HG03521 (cell line): ENCODE results near the gene MEGF11.

ENCODE experiments used
- ATAC-seq: cut with Tn5 transposase; IDR thresholded peaks from one replicate; pipeline ENCODE4 v1.9.1; 2021; ENCODE audit warnings: mild to moderate bottlenecking, moderate library complexity; ENCODE audit not compliant: unreplicated experiment

The MEGF11 gene

DNA sequence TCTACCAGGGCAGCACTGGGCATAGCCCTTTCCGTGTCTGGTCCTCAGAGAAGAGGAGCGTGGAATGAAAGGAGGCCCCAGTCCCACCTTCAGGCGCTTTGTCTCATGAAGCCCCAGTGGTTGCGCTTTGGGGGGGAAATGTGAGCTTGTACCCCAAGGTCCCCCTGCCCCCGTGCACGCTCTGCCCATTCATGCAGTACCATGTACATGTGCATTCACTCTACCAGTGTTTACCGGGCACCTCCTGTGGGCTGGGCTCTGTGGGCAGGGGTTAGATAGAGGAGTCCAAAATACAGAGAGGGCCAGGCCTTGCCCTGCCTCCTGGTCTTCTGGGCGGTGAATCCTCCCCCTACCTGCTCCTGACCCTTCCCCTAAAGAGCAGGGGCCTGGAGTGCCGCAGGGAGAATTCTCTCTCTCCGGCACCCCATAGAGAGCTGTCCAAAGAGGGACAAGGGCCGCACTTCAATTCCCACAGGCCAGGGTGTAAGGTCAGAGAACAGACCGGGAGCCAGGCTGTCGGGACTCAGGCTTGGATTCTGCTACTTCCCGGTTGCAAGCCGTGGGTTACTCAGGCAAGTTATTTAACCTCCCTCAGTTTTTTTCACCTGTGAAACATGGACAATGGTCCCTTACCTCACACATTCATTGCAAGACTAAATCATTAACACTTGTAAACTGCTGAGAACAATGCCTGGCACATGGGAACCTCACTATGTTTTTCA lies 153.4 kb downstream of the MEGF11 start:
- ATAC-seq: no peak

DNA sequence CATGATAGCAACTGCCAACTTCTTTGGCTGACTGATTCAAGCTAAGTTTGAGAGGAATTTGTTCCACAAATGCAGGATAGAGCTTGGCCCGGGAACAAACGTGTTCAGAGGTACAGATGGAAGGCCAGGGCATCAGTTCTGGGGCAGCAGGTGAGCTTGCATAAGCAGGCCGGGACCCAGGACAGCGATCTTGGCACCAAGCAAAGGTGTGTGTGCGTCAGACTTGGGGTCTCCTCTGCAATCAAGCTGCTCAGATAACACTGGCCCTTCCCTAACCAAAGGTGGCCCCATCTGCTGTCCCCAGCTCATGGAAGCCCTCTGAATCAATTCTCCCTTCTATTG lies 155.6 kb downstream of the MEGF11 start:
- ATAC-seq: no peak

DNA sequence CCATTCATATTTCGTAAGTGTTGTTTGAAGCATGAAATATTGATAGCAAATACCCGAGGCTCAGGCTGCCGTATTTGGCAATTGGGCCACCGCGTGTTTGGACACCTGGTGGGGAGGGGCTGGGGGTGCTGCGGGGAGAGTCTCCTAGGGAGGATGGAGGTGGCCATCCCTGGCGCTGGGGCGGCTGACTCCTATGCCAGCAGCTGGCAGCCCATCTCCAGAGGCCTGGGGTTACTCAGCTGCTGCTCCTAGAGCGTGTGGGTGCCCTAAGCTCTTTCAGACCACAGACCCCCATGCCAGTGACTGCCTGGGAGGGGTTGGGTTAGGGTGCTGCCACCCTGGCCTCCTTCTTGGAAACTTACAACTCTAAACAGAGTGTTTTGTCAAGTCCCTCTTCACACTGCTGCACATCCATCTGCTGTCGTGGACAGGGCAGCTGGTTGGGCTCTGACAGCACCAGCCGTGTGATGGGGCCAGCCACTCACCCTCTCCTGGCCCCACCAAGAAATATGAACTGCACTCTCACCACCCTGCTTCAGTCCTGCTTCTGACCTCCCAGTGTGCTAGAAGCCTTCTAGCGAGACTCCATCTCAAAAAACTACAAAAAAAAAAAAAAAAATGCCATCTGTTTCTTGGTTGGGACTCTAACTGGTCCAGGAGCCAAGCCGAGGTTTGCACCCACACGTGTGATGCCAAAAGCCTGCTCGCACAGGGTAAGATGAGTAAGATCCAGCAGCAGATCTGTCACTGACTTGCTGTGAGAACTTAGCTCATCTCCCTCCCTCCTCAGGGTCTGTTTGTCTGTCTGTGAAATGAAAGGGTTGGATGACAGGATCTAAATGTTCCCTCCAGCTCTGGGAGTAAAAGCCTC lies 156.2 kb downstream of the MEGF11 start:
- ATAC-seq: no peak

DNA sequence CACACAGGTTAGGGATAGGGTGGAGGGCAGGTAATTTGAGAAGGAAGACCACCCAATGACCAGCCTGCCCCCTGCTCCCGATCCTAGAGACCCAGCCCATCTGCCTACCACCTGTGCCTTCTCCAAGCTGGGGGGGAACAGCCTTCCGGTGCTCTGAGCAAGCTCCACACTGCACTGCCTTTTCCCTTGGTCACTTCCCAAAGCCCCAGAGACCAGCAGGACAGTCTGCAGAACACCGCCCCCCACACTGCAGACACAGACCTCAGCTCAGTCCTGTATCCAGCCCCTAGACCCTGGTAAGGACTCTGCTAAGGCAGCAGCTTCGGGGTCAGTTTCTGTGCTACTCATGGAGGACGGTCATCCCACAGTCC lies 156.9 kb downstream of the MEGF11 start:
- no peak for ATAC-seq

DNA sequence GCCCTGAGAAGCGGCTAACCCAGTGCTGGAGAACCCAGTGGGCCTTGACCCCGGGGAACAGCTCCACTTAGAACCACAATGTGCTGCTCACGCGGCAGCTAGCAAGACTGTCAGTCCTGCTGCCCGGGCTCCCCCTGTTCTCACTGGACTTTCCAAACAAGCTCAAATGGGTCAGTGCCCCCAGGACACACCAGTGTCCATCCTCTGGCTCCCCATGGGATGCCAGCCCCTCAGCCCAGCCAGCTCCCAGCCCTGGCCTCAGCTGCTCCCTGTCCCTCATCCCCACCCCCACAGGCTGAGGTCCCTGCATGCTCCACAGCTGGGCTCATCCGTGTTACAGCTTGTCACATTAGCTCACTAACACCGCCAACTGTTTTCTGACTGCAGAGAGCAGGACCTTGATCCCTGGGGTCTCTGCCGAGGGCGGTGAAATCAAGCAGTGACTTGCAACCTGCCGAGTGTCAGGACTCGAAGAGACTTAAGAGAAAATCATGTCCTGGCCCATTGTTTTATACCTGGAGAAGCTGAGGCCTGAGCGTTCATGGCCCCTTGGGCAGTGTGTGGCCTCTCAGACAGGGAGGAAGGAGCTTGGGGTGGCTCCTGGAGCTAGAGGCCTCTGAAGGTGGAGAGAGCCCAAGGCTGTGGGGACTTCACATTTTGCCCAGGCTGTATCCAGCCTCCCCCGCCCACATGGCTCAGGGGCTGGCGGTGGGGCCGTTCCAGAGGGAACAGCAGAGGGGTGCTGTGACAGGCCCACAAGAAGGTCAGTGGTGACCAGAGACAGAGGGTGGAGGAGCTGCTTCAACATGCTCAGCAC lies 157.5 kb downstream of the MEGF11 start:
- ATAC-seq: no peak

DNA sequence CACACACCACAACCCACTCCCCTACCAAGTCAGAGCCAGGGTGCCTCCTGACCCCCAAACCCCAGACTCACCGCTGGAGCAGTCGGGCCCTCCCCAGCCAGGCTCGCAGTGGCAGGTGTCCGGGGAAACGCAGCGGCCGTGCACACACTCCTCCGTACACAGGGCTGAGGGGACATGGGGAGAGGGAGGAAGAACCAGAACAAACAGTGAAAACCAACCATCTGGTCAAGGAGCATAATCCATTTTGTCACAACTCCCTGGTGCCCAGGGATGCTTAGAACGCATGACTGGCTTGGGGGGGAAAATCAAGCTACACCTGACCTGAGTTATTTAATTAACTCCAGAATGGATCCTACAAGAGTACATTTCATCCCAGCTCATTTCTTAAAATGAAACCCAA lies 159.2 kb downstream of the MEGF11 start:
- ATAC-seq: no peak

DNA sequence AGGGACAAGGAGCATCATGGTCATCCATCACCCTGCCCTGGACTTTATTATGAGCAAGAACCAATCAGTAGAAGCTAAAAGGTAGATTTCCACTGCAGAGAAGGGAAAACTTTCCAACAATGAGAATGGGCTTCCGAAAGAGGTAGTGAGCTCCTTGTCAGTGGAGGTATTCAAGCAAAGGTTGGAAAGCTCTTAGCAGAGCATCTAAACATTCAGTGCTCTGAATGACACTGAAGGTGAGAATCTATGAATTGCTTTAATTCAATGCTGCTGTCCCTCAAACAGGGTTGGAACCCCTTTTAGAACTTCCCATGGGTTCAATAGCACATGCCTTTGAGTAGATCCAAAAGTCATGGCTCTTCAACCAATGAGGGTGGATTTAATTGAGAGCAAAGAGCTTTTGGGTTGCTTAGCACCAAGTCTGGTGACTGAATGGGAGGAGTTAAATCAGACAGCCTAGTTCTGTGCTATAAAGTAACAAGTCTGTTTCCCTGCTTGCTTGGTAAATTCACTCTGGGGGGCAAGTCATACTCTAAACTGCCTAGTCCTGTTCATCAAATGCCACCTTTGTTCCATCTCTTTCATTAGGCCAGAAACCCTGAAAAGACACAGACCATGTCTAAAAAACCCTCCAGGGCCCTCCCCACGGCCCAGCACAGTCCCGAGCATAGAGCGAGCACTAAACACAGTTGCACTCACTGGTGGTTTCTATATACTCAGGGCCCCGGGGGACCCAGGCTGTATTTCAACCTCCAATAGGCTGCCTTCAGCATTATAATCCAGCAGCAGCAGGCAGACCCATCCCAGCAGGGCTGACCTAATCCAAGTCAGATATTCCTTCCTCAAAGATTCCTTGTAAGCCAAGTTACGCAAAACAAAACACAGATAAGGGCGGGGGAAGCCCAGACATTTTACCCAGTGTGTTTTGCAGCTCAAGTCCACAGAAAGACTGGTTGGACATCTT lies 161.2 kb downstream of the MEGF11 start:
- ATAC-seq: no peak

DNA sequence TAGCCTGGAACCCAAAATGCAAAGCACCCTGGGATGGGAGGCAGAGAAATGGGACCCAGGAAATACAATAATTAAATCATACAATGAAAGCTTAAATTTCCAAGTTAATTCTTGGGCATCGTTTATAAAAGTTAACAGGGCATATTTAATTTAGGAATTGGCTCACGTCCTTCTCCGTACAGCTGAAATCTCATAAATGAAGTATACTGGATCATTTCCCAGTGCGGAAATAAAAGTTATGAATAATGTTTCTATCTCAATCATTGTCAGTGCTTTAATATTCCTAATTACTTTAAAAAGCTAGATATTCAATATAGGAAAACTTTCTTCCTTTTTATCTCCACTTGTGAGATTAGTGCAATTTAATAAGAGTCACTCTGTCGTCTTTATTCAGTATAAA lies 164.0 kb downstream of the MEGF11 start:
- no peak for ATAC-seq

DNA sequence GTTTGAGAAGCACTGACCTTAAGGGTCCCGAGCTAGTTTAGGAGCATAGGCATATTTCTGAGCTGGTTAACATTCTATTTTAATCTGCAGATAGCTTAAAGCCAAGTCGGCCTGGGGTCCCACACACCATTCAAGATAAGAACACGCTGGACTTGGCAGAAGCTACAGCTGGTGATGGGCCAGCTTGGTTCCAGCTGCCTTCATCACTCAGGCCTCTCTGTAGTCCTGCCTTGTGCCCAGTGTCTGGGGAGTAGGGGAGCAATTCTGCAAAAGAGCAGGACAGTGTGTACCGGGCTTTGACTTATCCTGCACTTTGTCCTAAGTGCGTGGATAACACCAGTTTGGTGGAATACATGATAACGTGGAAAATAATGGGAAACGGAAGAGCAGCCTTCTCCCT lies 164.5 kb downstream of the MEGF11 start:
- ATAC-seq: no peak

DNA sequence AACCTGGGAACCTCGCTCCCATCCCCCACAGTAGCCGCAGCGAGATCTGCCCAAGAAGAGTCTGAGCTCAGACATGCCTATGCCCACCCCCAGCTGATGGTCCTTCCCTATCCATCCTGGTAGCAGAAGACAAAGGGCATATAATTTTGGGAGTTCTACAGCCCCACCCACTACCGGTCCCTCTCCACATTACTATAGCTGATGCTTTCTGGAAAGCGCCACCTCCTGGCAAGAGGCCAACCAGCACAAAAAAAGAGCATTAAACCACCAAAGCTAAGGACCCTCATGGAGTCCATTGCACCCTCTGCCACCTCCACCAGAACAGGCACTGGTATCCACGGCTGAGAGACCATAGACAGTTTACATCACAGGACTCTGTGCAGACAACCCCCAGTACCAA lies 168.4 kb downstream of the MEGF11 start:
- no peak for ATAC-seq

DNA sequence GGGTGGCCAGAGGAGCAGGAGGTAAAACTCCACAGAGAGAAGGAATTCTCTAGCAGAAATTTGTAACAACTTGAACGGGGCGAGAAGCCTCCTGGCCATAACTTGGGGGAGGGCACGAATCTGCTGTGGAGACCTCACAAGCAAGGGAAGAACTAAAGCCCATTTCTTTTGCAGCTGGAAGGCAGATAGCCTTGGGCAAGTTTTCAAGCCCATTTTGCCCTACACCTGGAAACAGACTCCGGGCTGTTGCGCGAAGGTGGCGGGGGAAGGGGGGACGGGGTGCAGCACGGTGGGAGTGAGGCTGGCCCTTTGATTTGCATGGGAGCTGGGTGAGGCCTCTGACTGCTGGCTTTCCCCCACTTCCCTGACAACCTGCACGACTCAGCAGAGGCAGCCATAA lies 168.8 kb downstream of the MEGF11 start:
- no peak for ATAC-seq

DNA sequence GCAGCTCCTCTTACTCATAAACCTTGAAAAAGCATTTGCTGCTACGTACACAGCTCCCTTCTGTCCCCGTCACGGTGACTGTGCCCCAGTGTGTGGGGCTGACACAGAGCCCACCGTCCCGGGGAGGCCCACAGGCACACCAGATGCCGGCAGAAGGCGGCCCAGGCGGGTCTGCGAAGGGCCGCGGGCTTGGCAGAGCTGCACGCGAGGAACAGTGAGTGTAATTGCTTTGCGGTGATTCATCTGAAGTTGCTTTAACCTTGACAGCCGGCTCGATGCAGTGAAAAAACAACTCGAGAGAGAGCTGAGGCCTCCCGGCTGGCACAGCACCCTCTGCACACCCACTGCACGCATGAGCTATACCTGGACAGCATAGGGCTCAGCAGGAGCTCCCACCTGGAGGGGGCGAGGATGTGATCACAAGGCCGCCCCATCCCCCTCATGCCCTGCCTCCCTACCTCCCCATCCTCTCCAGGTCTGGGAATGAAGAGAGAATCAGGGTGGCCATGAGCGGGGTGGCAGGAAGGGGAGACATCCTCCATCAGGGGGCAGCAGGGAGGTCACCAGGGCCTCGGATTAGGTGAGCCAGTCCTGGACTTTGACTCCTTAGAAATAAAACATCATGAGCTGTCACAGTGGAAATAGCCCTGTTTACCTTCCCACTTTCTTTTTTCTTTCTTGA lies 172.7 kb downstream of the MEGF11 start:
- ATAC-seq: no peak

DNA sequence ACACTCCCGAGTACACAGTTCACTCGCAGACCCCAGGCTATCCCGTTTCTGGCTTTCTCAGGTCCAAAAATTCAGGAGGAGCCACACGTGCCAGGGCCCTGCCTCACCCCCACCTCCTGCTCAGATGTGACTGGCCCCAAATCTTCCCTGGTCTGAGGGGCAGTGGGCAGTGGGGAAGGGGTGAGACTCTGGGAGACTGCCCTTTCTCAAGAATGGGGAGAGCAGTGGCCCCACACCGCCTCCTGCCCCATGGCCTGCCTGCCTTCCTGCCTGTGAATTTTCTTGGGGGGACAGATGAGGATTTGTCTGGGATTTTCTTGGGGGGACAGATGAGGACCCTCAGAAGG lies 174.6 kb downstream of the MEGF11 start:
- no peak for ATAC-seq

DNA sequence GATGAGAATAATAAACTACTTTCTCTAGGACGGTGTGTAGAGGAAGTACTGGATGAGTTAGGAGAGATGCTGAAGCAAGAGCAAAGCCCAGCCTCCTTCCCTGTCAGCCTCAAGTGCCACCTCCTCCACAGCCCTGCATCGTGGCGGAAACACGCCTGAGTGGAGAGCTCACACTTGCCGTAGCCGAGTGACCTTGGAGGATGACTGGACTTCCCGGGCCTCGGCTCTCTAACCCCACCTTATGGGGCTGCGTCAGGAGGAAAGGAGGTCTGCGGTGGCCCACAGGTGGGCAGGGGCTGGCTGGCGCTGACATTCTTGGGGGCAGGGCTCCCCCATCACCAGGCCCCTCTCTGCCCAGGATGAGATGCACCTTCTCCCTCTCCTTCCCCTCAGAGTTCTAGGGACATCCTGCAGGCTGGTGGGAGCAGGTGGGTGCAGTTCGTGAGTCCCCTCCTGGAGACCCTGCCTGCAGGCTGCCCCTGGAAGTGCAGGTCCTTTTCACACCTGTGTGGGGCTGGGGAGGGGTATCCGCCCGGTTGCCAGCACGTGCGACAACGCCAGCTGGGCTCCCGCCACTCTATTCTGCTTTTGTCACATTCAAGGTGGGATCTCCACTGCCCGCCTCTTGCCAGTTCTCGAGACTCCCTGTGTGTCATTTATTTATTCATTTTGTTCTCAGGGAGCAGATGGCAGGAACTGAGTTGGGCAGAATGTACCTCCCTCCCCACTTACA lies 175.2 kb downstream of the MEGF11 start:
- no peak for ATAC-seq

DNA sequence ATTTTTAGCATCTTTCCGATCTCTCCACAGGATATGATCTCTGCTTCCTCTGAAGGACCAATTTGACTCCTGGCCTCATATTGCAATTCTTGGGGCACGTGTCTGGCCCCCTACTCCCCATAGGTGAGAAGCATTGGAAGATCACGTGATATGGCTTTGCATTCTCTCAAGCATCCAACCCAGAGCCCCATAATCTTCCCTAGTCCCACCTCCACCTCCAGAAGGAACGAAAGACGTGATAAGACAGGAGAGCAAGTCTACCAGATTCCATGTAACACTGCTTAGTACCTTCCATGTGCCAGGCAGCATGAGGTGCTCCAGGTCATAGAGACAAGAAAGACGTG lies 176.3 kb downstream of the MEGF11 start:
- ATAC-seq: no peak

DNA sequence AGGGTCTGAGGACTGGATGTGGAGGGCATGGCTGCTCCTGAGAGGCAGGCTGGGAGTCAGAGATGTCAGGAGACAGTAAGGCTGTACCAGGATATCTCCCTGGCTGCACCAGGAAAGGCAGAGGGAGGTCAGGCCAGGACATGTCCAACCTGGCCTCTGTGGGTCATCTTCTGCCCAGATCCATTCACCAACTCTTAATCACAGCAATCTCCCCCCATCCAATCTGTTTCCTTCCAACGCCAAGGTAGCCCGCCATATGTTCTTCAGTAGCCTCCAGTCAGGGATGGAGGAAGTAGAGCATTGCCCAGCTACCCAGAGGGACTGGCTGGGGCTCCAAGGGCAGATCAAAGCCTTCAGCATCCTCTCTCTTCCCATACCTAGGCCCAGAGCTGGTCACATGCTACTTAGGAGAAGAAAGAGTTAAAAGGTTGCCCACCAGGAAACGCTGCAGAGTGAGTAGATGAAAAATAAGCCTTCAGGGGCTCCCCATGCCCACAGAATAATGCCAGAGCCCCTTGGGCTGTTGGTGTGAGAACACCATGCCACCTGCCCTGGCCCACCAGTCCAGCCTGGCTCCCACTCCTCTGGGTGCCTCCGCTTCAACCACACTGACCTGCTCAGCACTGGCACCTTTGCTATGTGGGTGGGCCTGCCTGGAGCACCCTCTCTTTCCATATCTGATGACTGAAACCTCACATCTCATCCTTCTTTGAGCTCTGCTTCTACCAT lies 176.8 kb downstream of the MEGF11 start:
- ATAC-seq: no peak

DNA sequence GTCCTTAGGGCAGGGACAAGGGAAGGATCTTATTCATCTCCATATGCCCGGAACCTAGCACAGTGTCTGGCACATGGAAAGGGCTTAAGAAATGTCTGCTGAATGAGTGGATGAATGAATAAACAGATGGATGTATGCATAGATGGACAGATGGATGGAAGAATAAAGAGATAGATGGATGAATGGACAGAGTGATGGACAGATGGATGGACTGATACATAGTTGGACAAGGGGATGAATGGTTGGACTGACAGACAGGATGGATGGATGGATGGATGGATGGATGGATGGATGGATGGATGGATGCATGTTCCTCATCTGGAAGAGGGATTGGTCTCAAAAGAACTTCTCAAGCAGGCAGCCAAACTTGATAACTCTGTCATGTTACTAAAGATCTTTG lies 177.6 kb downstream of the MEGF11 start:
- no peak for ATAC-seq

DNA sequence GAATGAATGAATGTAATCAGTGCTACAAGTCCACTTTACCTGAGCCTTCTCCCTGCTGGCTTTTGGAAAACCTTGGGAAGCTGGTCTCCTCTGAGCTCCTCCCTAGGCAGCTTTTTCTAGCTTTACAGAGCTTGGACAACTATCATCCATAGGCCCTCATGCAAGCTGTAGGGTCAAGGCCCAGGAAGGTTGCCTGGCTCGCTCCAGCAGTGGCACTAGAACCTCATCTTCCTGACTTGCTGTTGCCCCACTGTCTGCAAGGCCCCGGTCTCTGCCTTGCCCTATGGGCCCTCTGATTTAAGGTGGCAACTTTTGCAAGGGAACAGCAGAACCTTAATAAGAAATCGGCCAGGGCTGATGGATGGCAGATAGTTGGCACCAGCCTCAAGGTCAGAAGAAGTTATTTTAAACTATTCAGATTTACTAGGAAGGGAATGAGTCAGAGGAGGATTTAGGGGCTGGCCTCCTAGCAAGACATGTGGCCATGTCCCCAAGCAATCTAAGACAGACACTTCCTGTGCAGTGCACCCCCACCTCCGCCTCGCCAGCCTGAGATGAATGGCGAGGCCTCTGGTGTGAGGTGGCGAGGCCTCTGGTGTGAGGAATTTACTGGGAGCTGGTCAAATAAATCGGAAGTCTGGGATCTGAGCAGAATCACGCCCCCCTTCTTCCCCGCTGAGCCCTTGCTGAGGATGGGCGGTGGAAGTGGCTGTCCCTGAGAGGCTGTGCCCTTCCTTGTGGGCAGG lies 180.8 kb downstream of the MEGF11 start:
- ATAC-seq: no peak
